ENCODE measurements around the gene APOBEC4. TPM values are rescaled to one million over a fixed set of nuclear protein-coding genes. Genes with fewer than 3 reads are reported as not detected.
"Not testable (repeated sequence)": the region's sequence is repeated elsewhere in the genome, so short reads cannot be mapped to it uniquely, and the experiment has no call there.

The APOBEC4 gene
- total and polyA plus RNA-seq, 8 donors, result not detected

DNA sequence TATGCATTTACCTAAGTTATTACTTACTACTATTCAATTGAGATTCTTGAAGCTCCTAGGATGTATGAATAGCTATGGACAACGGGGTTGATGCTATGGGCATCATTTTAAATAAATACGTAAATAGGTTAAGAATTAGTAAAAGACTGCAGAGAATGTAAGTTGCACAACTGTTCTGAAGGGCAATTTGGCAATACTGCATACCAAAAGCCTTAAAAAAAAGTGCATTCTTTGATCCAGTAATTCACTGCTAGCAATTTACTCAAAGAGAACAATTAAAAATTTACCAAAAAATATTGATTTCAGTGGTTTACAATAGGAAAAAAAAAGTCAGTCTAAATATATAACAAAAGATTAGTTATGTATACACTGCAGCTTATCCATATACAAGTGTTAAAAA lies 21.0 kb downstream of the APOBEC4 start:
- H3K36me3 ChIP-seq, result peaks cover 12 to 42% (median 40%) of the 10 kb centered on the region in 4 donors
- H3K27ac ChIP-seq, result peak overlapping the region in 3 of 5 donors; percentile 95 to 96 (median 96)
- DNase-seq, result no peak
- H3K4me1 ChIP-seq, result peaks cover 34 to 83% (median 58%) of the 10 kb centered on the region in 4 donors
- intact Hi-C loops (cut with DNase I; ENCODE audit: low total_unique reads), result loop anchor here (10.0 kb wide), 1 partner anchor 157 kb away; the partner anchor contains the start of gene SMG7
- H3K27me3 ChIP-seq, result no peaks in the 10 kb centered on the region
- 54 to 66% (median 61%) methylated on average over 2 of the region's 2 CpGs for WGBS, 5 donors
- TF ChIP-seq, protein P1, sequence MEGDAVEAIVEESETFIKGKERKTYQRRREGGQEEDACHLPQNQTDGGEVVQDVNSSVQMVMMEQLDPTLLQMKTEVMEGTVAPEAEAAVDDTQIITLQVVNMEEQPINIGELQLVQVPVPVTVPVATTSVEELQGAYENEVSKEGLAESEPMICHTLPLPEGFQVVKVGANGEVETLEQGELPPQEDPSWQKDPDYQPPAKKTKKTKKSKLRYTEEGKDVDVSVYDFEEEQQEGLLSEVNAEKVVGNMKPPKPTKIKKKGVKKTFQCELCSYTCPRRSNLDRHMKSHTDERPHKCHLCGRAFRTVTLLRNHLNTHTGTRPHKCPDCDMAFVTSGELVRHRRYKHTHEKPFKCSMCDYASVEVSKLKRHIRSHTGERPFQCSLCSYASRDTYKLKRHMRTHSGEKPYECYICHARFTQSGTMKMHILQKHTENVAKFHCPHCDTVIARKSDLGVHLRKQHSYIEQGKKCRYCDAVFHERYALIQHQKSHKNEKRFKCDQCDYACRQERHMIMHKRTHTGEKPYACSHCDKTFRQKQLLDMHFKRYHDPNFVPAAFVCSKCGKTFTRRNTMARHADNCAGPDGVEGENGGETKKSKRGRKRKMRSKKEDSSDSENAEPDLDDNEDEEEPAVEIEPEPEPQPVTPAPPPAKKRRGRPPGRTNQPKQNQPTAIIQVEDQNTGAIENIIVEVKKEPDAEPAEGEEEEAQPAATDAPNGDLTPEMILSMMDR (IDR thresholded peaks at IDR 0.05), result no peak
- no peaks in the 10 kb centered on the region for H3K9me3 ChIP-seq
- H3K4me3 ChIP-seq, result peak overlapping the region in 3 of 4 donors; percentile 73 to 93 (median 82)

DNA sequence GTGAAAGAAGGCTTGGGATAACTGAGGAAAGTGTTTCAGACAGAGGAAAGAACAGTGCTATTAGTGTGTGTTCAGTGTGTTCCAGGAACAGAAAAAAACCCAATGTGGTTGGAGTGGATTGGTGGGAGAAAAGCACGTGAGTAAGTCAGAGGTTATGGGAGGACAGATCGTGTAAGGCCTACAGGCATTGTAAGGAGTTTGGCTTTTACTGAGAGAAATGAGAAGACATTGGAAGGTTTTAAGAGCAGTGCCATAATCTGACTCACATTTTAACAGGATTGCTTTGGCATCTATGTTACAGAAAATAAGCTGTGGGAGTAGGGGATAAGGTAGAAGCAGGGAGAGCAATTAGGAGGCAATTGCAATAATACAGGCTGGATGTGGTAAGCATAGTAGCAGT lies 22.4 kb downstream of the APOBEC4 start:
- DNase-seq, result no peak
- Histone ChIP-seq H3K4me3 (no peak overlapping the region), H3K27me3 (no peaks in the 10 kb centered on the region), H3K4me1 (peaks cover 35 to 86% (median 61%) of the 10 kb centered on the region in 4 donors), H3K36me3 (peaks cover 16 to 51% (median 45%) of the 10 kb centered on the region in 4 donors), H3K9me3 (no peaks in the 10 kb centered on the region), H3K27ac (peak overlapping the region in 4 of 5 donors; percentile 7 to 96 (median 40))
- intact Hi-C loops (cut with DNase I; ENCODE audit: low total_unique reads), result loop anchor here (10.0 kb wide), 1 partner anchor 156 kb away; the partner anchor contains the start of gene SMG7
- 28 to 56% (median 44%) methylated on average over 2 of the region's 2 CpGs for WGBS, 5 donors
- no peak for TF ChIP-seq EP300 (IDR thresholded peaks at IDR 0.05)
- TF ChIP-seq POLR2AphosphoS5 (IDR thresholded peaks at IDR 0.05), result peak in 1 of 3 donors; percentile 24
- TF ChIP-seq, protein P1 (IDR thresholded peaks at IDR 0.05), result no peak
- TF ChIP-seq POLR2A (IDR thresholded peaks at IDR 0.05), result no peak

- Histone ChIP-seq H3K27me3 (no peaks in the 10 kb centered on the region), H3K9me3 (no peaks in the 10 kb centered on the region), H3K36me3 (peaks cover 16 to 73% (median 64%) of the 10 kb centered on the region in 4 donors), H3K4me3 (no peak overlapping the region), H3K27ac (no peak overlapping the region), H3K4me1 (peaks cover 25 to 84% (median 58%) of the 10 kb centered on the region in 4 donors)
- no peak for DNase-seq
- TF ChIP-seq, protein P1 (IDR thresholded peaks at IDR 0.05), result no peak
- intact Hi-C loops (cut with DNase I; ENCODE audit: low total_unique reads), result no loop called here
These were observed 24.6 kb downstream of the APOBEC4 start for GRCh38 chr1:183628537-183628936.

DNA sequence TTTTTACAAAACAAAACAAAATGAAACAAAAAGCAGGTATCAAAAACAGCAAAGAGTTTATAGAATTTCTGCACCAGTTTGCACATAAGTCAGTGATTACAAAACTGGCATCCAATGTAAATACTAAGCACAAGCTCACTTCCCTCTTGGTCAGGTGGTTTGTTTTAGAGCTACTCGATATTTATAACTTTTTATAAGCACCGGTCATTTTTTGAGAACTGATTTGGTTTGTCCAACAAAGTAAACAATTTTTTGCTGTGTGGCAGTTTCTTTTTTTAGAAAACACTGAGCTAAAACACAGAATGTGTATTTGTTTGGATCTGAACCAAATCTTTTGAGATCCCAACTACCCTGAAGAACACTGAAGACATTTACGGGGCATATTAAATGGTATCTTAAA lies 26.9 kb downstream of the APOBEC4 start:
- 7 to 38% (median 16%) methylated on average over 3 of the region's 3 CpGs for WGBS, 5 donors
- H3K9me3 ChIP-seq; intact Hi-C loops (cut with DNase I; ENCODE audit: low total_unique reads); DNase-seq; H3K4me3 ChIP-seq; H3K27me3 ChIP-seq: not testable (repeated sequence)
- peak overlapping the region in 3 of 5 donors; percentile 9 to 57 (median 48) for H3K27ac ChIP-seq
- H3K4me1 ChIP-seq, result peaks cover 7 to 84% (median 48%) of the 10 kb centered on the region in 4 donors
- H3K36me3 ChIP-seq, result peaks cover 16 to 72% (median 66%) of the 10 kb centered on the region in 4 donors

DNA sequence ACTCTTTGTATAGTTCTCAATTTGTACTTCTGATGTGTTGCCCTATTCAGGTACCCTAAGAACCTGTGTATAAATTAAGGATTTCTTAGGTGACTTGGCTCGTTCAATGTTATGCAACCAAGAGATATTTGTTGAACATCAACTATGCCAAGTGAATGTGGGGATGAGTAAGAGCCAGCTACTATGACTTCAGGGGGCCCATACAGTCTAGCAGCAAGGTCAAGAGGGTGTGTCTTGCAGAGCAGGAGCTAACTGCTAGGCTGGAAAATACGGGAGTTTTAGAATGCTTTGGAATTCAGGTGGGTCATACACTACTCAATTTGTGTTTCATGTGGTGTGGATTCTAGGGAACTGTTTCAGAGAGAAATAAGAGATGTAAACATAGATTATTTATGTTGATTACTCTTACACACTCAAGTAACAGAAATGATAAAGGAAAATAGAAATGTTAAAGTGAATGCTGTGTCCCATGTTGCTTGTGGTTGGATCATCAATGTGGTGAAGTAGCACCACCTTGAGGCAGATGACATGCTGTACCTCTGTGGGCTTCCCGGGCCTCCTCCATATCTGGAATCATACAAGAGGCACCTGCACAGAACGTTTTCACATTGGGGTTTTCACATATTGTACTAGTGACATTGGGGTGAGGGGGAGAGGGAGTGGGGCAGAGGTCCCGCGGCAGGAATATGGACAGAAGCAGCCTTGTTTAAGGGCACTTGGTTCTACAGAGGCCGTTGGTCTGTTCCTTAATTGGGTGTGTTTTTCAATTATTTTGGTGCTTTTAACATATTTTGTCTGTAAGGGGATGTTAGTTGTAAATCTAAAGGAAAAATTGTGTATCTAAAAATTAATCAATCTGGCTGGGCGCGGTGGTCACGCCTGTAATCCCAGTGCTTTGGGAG lies 30.0 kb downstream of the APOBEC4 start:
- Histone ChIP-seq H3K36me3 (peaks cover 6 to 41% (median 37%) of the 10 kb centered on the region in 4 donors), H3K4me3 (no peak overlapping the region), H3K4me1 (peaks cover 0 to 53% (median 30%) of the 10 kb centered on the region in 4 donors), H3K27me3 (no peaks in the 10 kb centered on the region), H3K27ac (peak overlapping the region in 2 of 5 donors; percentile 8 to 14), H3K9me3 (no peaks in the 10 kb centered on the region)
- TF ChIP-seq, protein P1 (IDR thresholded peaks at IDR 0.05), result peak in 5 of 7 experiments; percentile 35 to 60 (median 43)
- TF ChIP-seq EP300 (IDR thresholded peaks at IDR 0.05) (no peak), POLR2AphosphoS5 (IDR thresholded peaks at IDR 0.05) (peak in 1 of 3 donors; percentile 43)
- intact Hi-C loops (cut with DNase I; ENCODE audit: low total_unique reads), result no loop called here
- DNase-seq, result peak; percentile 50 to 92
- 53 to 61% (median 59%) methylated on average over 10 of the region's 10 CpGs for WGBS, 5 donors

Measured in stomach (tissue), 9 donors.